SK-N-SH (cell line): ENCODE results near the gene ZNF513. TPM values are rescaled to one million over a fixed set of nuclear protein-coding genes. Genes with fewer than 3 reads are reported as not detected.

Source experiments
- CTCF ChIA-PET: fragments of 300-600, 350-600 bp; formaldehyde crosslinking; extraction: SDS; loops from one replicate; lab custom pipeline; 2021; lab: Yijun Ruan, JAX
- POLR2A ChIA-PET: fragments of 350-600 bp; sonication (Branson Sonifier 250); formaldehyde crosslinking; extraction: SDS; loops from one replicate; lab custom pipeline; 2020; ENCODE audit warnings: antibody characterized with exemption, inconsistent platforms; lab: Yijun Ruan, JAX
- DNase-seq: peaks from one replicate; pipeline ENCODE4 v3.0.0; 2012
- H2AFZ ChIP-seq: fragments of 200-600 bp; sonication (generic); 2 replicates; pipeline ENCODE4 v1.8.1; 2016; ENCODE audit warnings: antibody characterized with exemption, mild to moderate bottlenecking, low read depth
- H3F3A ChIP-seq: fragments of 200-600 bp; sonication (generic); replicated peaks from 2 replicates; pipeline ENCODE3; 2016; ENCODE audit warnings: antibody characterized with exemption, mild to moderate bottlenecking; ENCODE audit not compliant: insufficient read depth
- H3K27ac ChIP-seq, 2 experiments: fragments of 200-500 bp in 1 of 2; fragments of 200-600 bp in 1 of 2; sonication (Bioruptor generic) in 1 of 2; sonication (generic), shearing (Covaris generic) in 1 of 2; 2 replicates each; pipeline versions ENCODE4 v1.5.1 to v1.6.1; 2014 to 2016; ENCODE audit warnings: low read depth in 2 of 2, inconsistent platforms in 1 of 2, low read length in 1 of 2, mild to moderate bottlenecking in 1 of 2, mixed read lengths in 1 of 2
- H3K27me3 ChIP-seq: fragments of 200-600 bp; sonication (generic), shearing (Covaris generic); 2 replicates; pipeline ENCODE4 v1.6.1; 2016; ENCODE audit warnings: mixed run types; ENCODE audit not compliant: insufficient read depth
- H3K36me3 ChIP-seq, 2 experiments: fragments of 200-500 bp in 1 of 2; fragments of 200-600 bp in 1 of 2; sonication (Bioruptor generic) in 1 of 2; sonication (generic) in 1 of 2; replicated peaks in 1 of 2; 2 replicates each; pipeline versions ENCODE3 to v1.5.1; 2014 to 2016; ENCODE audit warnings: low read length in 1 of 2, mild to moderate bottlenecking in 1 of 2; ENCODE audit not compliant: insufficient read depth in 2 of 2, control insufficient read depth in 1 of 2
- H3K4me1 ChIP-seq, 2 experiments: fragments of 200-500 bp in 1 of 2; fragments of 200-600 bp in 1 of 2; sonication (Bioruptor generic) in 1 of 2; sonication (generic), shearing (Covaris generic) in 1 of 2; 2 replicates each; pipeline versions ENCODE4 v1.5.1 to v1.6.1; 2014 to 2016; ENCODE audit warnings: low read depth in 1 of 2, low read length in 1 of 2, mixed run types in 1 of 2; ENCODE audit not compliant: insufficient read depth in 2 of 2, control insufficient read depth in 1 of 2
- H3K4me2 ChIP-seq: fragments of 200-600 bp; sonication (generic), shearing (Covaris generic); 2 replicates; pipeline ENCODE4 v1.6.1; 2017; ENCODE audit warnings: mixed run types
- H3K4me3 ChIP-seq, 2 experiments: fragments of 200-500 bp in 1 of 2; fragments of 200-600 bp in 1 of 2; sonication (Bioruptor generic) in 1 of 2; sonication (generic), shearing (Covaris generic) in 1 of 2; 2 replicates each; pipeline versions ENCODE4 v1.5.1 to v1.8.1; 2014 to 2016; ENCODE audit warnings: low read depth in 2 of 2, inconsistent platforms in 1 of 2, low read length in 1 of 2, mild to moderate bottlenecking in 1 of 2, mixed read lengths in 1 of 2, moderate library complexity in 1 of 2
- H3K79me2 ChIP-seq: fragments of 200-600 bp; sonication (generic); 2 replicates; pipeline ENCODE4 v1.8.1; 2017; ENCODE audit warnings: mild to moderate bottlenecking; ENCODE audit not compliant: insufficient read depth
- H3K9ac ChIP-seq: fragments of 200-600 bp; sonication (generic); 2 replicates; pipeline ENCODE4 v1.6.1; 2017; ENCODE audit warnings: mixed run types
- H3K9me2 ChIP-seq: fragments of 200-600 bp; sonication (generic); 2 replicates; pipeline ENCODE4 v1.6.1; 2017; ENCODE audit warnings: mixed run types
- H3K9me3 ChIP-seq: fragments of 200-600 bp; sonication (generic); 2 replicates; pipeline ENCODE4 v1.6.1; 2017; ENCODE audit warnings: mixed run types, mild to moderate bottlenecking, moderate library complexity
- H4K20me1 ChIP-seq: fragments of 200-600 bp; sonication (generic); 2 replicates; pipeline ENCODE4 v1.6.1; 2017; ENCODE audit warnings: mild to moderate bottlenecking, mixed run types; ENCODE audit not compliant: insufficient read depth
- CTCF ChIP-seq: fragments of 200-600 bp; sonication (generic); IDR thresholded peaks from 2 replicates; pipeline ENCODE4 v1.6.1; 2017; ENCODE audit warnings: antibody characterized with exemption, mild to moderate bottlenecking, moderate library complexity
- EZH2phosphoT487 ChIP-seq: fragments of 200-600 bp; sonication (generic); IDR thresholded peaks from 2 replicates; pipeline ENCODE4 v1.6.1; 2017; ENCODE audit warnings: low read depth, mixed run types, mild to moderate bottlenecking, antibody characterized with exemption, moderate library complexity, borderline replicate concordance
- GABPA ChIP-seq: IDR thresholded peaks from 2 replicates; pipeline ENCODE4 v1.4.0; 2012; ENCODE audit warnings: low read depth, mild to moderate bottlenecking
- GATA2 ChIP-seq: sonication (generic); formaldehyde crosslinking; IDR thresholded peaks from 2 replicates; pipeline ENCODE4 v1.5.0; 2020; ENCODE audit warnings: mild to moderate bottlenecking, missing genetic modification reagents
- IRF3 ChIP-seq: fragments of 150-350 bp; IDR thresholded peaks from 2 replicates; pipeline ENCODE4 v1.6.1; 2016; ENCODE audit warnings: mild to moderate bottlenecking, low read depth, low read length
- MEF2A ChIP-seq: IDR thresholded peaks from 2 replicates; pipeline ENCODE4 v1.4.0; 2012; ENCODE audit warnings: low read depth, borderline replicate concordance
- NFIC ChIP-seq: IDR thresholded peaks from 2 replicates; pipeline ENCODE4 v1.4.0; 2012; ENCODE audit warnings: borderline replicate concordance
- NRF1 ChIP-seq: IDR thresholded peaks from 2 replicates; pipeline ENCODE4 v1.6.1; 2012; ENCODE audit warnings: low read depth, mild to moderate bottlenecking, low read length
- PBX3 ChIP-seq: IDR thresholded peaks from 2 replicates; pipeline ENCODE4; 2012
- RCOR1 ChIP-seq: fragments of 150-350 bp; IDR thresholded peaks from 2 replicates; pipeline ENCODE4 v1.6.1; 2017; ENCODE audit warnings: antibody characterized with exemption, low read length
- RFX5 ChIP-seq: IDR thresholded peaks from 2 replicates; pipeline ENCODE4 v1.6.1; 2012; ENCODE audit warnings: mild to moderate bottlenecking, improper control_type of control experiment, low read length
- SMC3 ChIP-seq: IDR thresholded peaks from 2 replicates; pipeline ENCODE4 v1.6.1; 2012; ENCODE audit warnings: low read depth, low read length, improper control_type of control experiment
- TCF12 ChIP-seq: IDR thresholded peaks from 2 replicates; pipeline ENCODE4 v1.4.0; 2012
- WGBS: methylation state at CpG from one replicate; pipeline ENCODE4 v1.1.6; 2017; ENCODE audit warnings: low lambda C conversion rate; 5-methylcytosine and 5-hydroxymethylcytosine counted together
- polyA plus RNA-seq, 3 experiments: library from polyadenylated mRNA; depleted of rRNA; stranded (reverse); fragments of >200 nt; gene quantifications; 2 replicates each; pipeline ENCODE4 v1.2.3, GENCODE V29; 2012
- TF ChIP-seq, protein P1 (sequence below): IDR thresholded peaks from 2 replicates; pipeline ENCODE4 v1.4.0; 2012; ENCODE audit warnings: low read depth
- TF ChIP-seq, protein P2 (sequence below): IDR thresholded peaks from 2 replicates; pipeline ENCODE4 v1.4.0; 2012; ENCODE audit warnings: low read depth, borderline replicate concordance
- TF ChIP-seq, protein P3 (sequence below): fragments of 150-350 bp; IDR thresholded peaks from 2 replicates; pipeline ENCODE4 v1.6.1; 2017; ENCODE audit warnings: antibody characterized with exemption, low read length, low read depth, borderline replicate concordance

ZNF513 gene
- polyA plus RNA-seq, 1 of the 3 experiments (the other 2 are of a cell fraction): 53.8 TPM

- no peaks in the 10 kb centered on the region for H3F3A ChIP-seq
- H3K27me3 ChIP-seq: no peaks in the 10 kb centered on the region
- 100% methylated on average over 2 of the region's 2 CpGs for WGBS
Observed at GRCh38 chr2:27347641-27348040, 32.9 kb downstream of the ZNF513 start.

More at GRCh38 chr2:27347641-27348040, 32.9 kb downstream of the ZNF513 start:
- TF ChIP-seq NRF1 (no peak), CTCF (no peak), RFX5 (no peak), GABPA (no peak), PBX3 (no peak), IRF3 (no peak), EZH2phosphoT487 (no peak), GATA2 (CRISPR knock-in tag) (no peak), TCF12 (no peak), RCOR1 (no peak), NFIC (no peak), SMC3 (no peak), MEF2A (no peak)
- TF ChIP-seq, protein P1, sequence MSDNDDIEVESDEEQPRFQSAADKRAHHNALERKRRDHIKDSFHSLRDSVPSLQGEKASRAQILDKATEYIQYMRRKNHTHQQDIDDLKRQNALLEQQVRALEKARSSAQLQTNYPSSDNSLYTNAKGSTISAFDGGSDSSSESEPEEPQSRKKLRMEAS: no peak
- TF ChIP-seq, protein P2, sequence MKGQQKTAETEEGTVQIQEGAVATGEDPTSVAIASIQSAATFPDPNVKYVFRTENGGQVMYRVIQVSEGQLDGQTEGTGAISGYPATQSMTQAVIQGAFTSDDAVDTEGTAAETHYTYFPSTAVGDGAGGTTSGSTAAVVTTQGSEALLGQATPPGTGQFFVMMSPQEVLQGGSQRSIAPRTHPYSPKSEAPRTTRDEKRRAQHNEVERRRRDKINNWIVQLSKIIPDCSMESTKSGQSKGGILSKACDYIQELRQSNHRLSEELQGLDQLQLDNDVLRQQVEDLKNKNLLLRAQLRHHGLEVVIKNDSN: no peak
- TF ChIP-seq, protein P3, sequence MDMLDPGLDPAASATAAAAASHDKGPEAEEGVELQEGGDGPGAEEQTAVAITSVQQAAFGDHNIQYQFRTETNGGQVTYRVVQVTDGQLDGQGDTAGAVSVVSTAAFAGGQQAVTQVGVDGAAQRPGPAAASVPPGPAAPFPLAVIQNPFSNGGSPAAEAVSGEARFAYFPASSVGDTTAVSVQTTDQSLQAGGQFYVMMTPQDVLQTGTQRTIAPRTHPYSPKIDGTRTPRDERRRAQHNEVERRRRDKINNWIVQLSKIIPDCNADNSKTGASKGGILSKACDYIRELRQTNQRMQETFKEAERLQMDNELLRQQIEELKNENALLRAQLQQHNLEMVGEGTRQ: no peak
- TF ChIP-seq, all 33 proteins: peak for 0
- ChIA-PET CTCF (no interaction called here), POLR2A (interaction anchor here (1.5 kb wide), 1 partner anchor 9 kb away, joined by 3 read pairs; the partner anchor contains the start of gene GTF3C2)
- H3K9ac ChIP-seq: no peak overlapping the region
- H3K9me3 ChIP-seq: no peaks in the 10 kb centered on the region
- no peak overlapping the region for H3K4me2 ChIP-seq
- no peak overlapping the region for H2AFZ ChIP-seq
- H3K79me2 ChIP-seq: peaks cover 89% of the 10 kb centered on the region
- no peaks in the 10 kb centered on the region for H3K4me1 ChIP-seq
- H4K20me1 ChIP-seq: peaks cover 13% of the 10 kb centered on the region; the same call in 1 of the 2 replicates
- no peak overlapping the region for H3K27ac ChIP-seq
- H3K9me2 ChIP-seq: no peaks in the 10 kb centered on the region
- H3K36me3 ChIP-seq: peaks cover 5 to 12% of the 10 kb centered on the region in 2 experiments
- no peak overlapping the region for H3K4me3 ChIP-seq
- no peak for DNase-seq
